Fibroblast of mammary gland (primary cell): Measurements from ENCODE around the gene PIM3.

ENCODE experiments used
- DNase-seq: peaks from one replicate; pipeline ENCODE4 v3.0.0-alpha.2; 2010; ENCODE audit warnings: low read depth
- H3K4me3 ChIP-seq: 2 replicates; pipeline ENCODE4 v1.5.1; 2011; ENCODE audit warnings: low read depth, mild to moderate bottlenecking, low read length, moderate library complexity; ENCODE audit not compliant: control insufficient read depth
- TF ChIP-seq, protein P1 (sequence below): conservative IDR thresholded peaks from 2 replicates; pipeline ENCODE4 v1.5.1; 2011; ENCODE audit warnings: low read depth, low read length, inconsistent platforms; ENCODE audit not compliant: control insufficient read depth, insufficient read depth

The PIM3 gene

GRCh38 chr22:49972163-49973017 lies 11.8 kb downstream of the PIM3 start:
- no peak for DNase-seq
- TF ChIP-seq, protein P1, sequence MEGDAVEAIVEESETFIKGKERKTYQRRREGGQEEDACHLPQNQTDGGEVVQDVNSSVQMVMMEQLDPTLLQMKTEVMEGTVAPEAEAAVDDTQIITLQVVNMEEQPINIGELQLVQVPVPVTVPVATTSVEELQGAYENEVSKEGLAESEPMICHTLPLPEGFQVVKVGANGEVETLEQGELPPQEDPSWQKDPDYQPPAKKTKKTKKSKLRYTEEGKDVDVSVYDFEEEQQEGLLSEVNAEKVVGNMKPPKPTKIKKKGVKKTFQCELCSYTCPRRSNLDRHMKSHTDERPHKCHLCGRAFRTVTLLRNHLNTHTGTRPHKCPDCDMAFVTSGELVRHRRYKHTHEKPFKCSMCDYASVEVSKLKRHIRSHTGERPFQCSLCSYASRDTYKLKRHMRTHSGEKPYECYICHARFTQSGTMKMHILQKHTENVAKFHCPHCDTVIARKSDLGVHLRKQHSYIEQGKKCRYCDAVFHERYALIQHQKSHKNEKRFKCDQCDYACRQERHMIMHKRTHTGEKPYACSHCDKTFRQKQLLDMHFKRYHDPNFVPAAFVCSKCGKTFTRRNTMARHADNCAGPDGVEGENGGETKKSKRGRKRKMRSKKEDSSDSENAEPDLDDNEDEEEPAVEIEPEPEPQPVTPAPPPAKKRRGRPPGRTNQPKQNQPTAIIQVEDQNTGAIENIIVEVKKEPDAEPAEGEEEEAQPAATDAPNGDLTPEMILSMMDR: no peak
- H3K4me3 ChIP-seq: no peak overlapping the region

DNA sequence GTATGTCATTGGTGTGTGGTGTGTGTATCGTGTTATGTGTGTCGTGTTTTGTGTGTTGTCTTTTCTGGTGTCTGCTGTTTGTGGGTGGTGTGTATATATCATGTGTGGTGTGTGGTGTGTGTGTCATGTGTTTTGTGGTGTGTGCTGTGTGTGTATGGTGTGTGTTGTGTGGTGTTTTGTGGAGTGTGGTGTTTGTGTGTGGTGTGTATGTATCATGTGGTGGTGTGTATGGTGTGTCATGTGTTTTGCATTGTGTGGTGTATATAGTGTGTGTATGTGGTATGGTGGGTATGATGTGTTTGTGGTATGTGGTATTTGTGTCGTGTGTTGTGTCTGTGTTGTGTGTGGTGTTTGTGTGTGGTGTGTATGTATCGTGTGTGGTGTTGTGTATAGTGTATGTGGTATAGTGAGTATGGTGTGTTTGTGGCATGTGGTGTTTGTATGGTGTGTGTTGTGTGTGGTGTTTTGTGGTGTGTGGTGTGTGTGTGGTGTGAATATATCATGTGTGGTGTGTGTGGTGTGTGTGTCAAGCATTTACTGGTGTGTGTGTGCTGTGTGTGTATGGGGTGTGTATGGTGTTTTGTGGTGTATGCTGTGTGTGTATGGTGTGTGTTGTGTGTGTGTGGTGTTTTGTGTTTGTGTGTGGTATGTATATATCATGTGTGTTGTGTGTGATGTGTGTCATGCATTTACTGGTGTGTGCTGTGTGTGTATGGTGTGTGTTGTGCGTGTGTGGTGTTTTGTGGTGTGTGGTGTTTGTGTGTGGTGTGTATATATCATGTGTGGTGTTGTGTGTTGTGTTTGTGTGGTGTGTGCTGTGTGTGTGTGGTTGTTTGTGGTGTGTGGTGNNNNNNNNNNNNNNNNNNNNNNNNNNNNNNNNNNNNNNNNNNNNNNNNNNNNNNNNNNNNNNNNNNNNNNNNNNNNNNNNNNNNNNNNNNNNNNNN lies 12.7 kb downstream of the PIM3 start:
- TF ChIP-seq, protein P1: no peak
- no peak for DNase-seq

DNA sequence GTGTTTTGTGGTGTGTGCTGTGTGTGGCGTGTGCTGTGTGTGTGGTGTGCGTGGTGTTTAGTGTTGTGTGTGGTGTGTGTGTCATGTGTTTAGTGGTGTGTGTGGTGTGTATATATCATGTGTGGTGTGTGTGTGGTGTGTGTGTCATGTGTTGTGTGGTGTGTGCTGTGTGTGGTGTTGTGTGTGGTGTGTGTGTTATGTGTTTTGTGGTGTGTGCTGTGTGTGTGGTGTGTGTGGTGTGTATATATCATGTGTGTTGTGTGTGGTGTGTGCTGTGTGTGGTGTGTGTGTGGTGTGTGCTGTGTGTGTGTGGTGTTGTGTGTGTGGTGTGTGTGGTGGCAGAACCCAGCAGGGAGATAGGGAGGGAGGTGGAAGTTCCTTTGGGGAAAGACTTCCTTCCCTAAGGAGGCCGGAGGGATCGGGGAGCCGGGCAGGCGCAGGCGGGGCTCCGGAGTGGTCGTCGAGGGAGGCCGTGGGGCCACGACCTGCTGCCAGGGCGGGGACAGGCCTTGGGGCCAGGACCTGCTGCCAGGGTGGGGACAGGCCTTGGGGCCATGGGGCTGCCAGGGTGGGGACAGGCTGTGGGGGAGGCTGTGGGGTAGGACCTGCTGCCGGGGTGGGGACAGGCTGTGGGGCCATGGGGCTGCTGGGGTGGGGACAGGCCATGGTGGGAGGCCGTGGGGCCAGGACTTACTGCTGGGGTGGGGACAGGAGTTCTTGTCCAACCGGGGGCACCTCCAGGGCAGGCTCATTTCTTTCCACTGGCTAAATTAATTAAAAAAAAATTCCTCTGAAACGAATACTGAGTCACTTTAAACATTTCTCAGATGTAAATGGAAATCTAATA lies 15.2 kb downstream of the PIM3 start:
- no peak overlapping the region for H3K4me3 ChIP-seq
- TF ChIP-seq, protein P1: no peak
- no peak for DNase-seq

More for the DNA sequence above, 12.7 kb downstream of the PIM3 start:
- H3K4me3 ChIP-seq: no peak overlapping the region

GRCh38 chr22:49976439-49977175 lies 16.0 kb downstream of the PIM3 start:
- TF ChIP-seq, protein P1: no peak
- DNase-seq: no peak

GRCh38 chr22:49977578-49977977 lies 17.0 kb downstream of the PIM3 start:
- TF ChIP-seq, protein P1: no peak
- no peak for DNase-seq
- H3K4me3 ChIP-seq: no peak overlapping the region

More at GRCh38 chr22:49976439-49977175, 16.0 kb downstream of the PIM3 start:
- H3K4me3 ChIP-seq: no peak overlapping the region
